NB4 (cell line): ENCODE results near the gene ACSL5.
"Not testable (repeated sequence)": the region's sequence is repeated elsewhere in the genome, so short reads cannot be mapped to it uniquely, and the experiment has no call there.

ENCODE experiments used
- DNase-seq: peaks from one replicate; pipeline ENCODE4 v3.0.0; 2010; ENCODE audit warnings: low read depth
- H3K4me3 ChIP-seq: one replicate; pipeline ENCODE4 v1.5.1; 2011; ENCODE audit warnings: mild to moderate bottlenecking, low read depth, low read length, moderate library complexity
- CTCF ChIP-seq: IDR thresholded peaks from one replicate; pipeline ENCODE4 v1.5.1; 2012; ENCODE audit warnings: low read depth, low read length
- MAX ChIP-seq: IDR thresholded peaks from 2 replicates; pipeline ENCODE4 v1.6.1; 2011; ENCODE audit warnings: low read depth, low read length
- MYC ChIP-seq: IDR thresholded peaks from 2 replicates; pipeline ENCODE4 v1.6.1; 2011; ENCODE audit warnings: low read depth, low read length
- POLR2A ChIP-seq: IDR thresholded peaks from 2 replicates; pipeline ENCODE4 v1.6.1; 2011; ENCODE audit warnings: mild to moderate bottlenecking; ENCODE audit not compliant: insufficient read length; ENCODE audit errors: extremely low read depth

Gene ACSL5

GRCh38 chr10:112379635-112380296 lies 5.8 kb downstream of the ACSL5 start:
- H3K4me3 ChIP-seq = no peak overlapping the region
- DNase-seq = peak; percentile 18
- TF ChIP-seq CTCF (no peak), MAX (no peak), MYC (no peak), POLR2A (no peak)

- TF ChIP-seq POLR2A (no peak), MYC (no peak), MAX (no peak), CTCF (no peak)
- H3K4me3 ChIP-seq = no peak overlapping the region
- no peak for DNase-seq
These were observed 8.8 kb downstream of the ACSL5 start for GRCh38 chr10:112382515-112383235.

GRCh38 chr10:112383325-112383724 lies 9.4 kb downstream of the ACSL5 start:
- DNase-seq = no peak
- TF ChIP-seq MYC = no peak
- TF ChIP-seq POLR2A = no peak
- TF ChIP-seq CTCF = no peak
- no peak for TF ChIP-seq MAX
- no peak overlapping the region for H3K4me3 ChIP-seq

DNA sequence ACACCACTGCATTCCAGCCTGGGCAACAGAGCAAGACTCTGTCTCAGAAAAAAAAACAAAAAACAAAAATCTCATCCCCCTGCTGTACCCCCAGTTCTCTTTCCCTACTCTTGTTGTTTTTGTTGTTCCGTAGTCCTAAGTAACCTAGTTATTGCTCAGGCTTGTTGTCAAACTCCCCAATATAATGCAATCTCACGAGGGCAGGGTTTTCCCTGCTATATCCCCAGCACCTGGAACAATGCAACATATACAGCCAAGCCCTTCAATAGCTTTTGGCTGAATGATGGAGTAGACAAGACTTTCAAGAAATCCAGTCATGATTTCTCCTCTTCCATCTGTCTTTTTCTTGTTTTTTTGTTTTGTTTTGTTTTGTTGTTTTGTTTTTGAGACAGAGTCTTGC lies 10.2 kb downstream of the ACSL5 start:
- TF ChIP-seq MAX = no peak
- no peak for TF ChIP-seq CTCF
- TF ChIP-seq MYC = no peak
- TF ChIP-seq POLR2A = no peak
- no peak overlapping the region for H3K4me3 ChIP-seq
- no peak for DNase-seq

DNA sequence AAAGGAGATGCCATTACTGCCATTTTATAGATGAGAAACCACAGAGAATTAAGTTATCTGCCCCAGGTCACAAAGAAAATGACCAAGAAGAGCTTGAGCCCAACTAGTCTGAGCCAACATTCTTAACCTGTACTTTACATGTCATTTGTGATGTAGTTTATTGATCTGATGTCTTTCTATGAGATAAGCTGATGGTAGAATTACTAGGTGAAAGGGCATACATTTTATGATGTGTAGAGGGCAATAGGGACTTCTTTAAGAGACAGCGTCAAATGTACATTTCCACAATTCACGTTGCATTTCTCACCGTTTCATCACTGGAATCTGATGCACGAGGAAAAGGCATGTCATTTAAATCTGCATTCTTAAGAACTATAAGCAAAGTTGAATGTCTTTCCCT lies 11.3 kb downstream of the ACSL5 start:
- DNase-seq = no peak
- no peak for TF ChIP-seq CTCF
- no peak for TF ChIP-seq MYC
- no peak for TF ChIP-seq POLR2A
- no peak for TF ChIP-seq MAX
- no peak overlapping the region for H3K4me3 ChIP-seq

GRCh38 chr10:112388056-112388455 lies 14.1 kb downstream of the ACSL5 start:
- not testable (repeated sequence) for DNase-seq, H3K4me3 ChIP-seq
